NCI-H1105 treated with DMSO at 0.1 percent for 48 hours (cell line): ENCODE results near the gene TEX19.
"Not testable (repeated sequence)": the region's sequence is repeated elsewhere in the genome, so short reads cannot be mapped to it uniquely, and the experiment has no call there.

Experiments
- DNase-seq: peaks from one replicate; lab custom pipeline; 2025; lab: John Stamatoyannopoulos, UW

Gene TEX19

GRCh38 chr17:82377294-82377693 lies 18.2 kb downstream of the TEX19 start:
- not testable (repeated sequence) for DNase-seq

- no peak for DNase-seq
These were observed 19.1 kb downstream of the TEX19 start for GRCh38 chr17:82377924-82378740.

- DNase-seq = no peak
These were observed 19.6 kb downstream of the TEX19 start for GRCh38 chr17:82378741-82379021.

GRCh38 chr17:82380860-82381702 lies 22.0 kb downstream of the TEX19 start:
- DNase-seq = no peak

GRCh38 chr17:82381703-82382009 lies 22.6 kb downstream of the TEX19 start:
- not testable (repeated sequence) for DNase-seq

GRCh38 chr17:82382220-82382932 lies 23.3 kb downstream of the TEX19 start:
- DNase-seq = not testable (repeated sequence)

- no peak for DNase-seq
These were observed 23.8 kb downstream of the TEX19 start for GRCh38 chr17:82382933-82383255.

GRCh38 chr17:82383411-82383810 lies 24.4 kb downstream of the TEX19 start:
- no peak for DNase-seq

- peak; percentile 17 for DNase-seq
These were observed 25.1 kb downstream of the TEX19 start for GRCh38 chr17:82384051-82384729.

GRCh38 chr17:82384730-82385481 lies 25.9 kb downstream of the TEX19 start:
- peak; percentile 87 for DNase-seq

- DNase-seq = no peak
These were observed 26.7 kb downstream of the TEX19 start for GRCh38 chr17:82385559-82386254.

- no peak for DNase-seq
These were observed 27.3 kb downstream of the TEX19 start for GRCh38 chr17:82386255-82386831.

- DNase-seq = no peak
These were observed 28.0 kb downstream of the TEX19 start for GRCh38 chr17:82386881-82387704.

GRCh38 chr17:82387705-82388106 lies 28.7 kb downstream of the TEX19 start:
- no peak for DNase-seq

GRCh38 chr17:82388223-82388921 lies 29.3 kb downstream of the TEX19 start:
- DNase-seq = no peak

GRCh38 chr17:82388922-82389283 lies 29.9 kb downstream of the TEX19 start:
- no peak for DNase-seq

GRCh38 chr17:82389379-82389778 lies 30.3 kb downstream of the TEX19 start:
- DNase-seq = no peak

- DNase-seq = no peak
These were observed 31.2 kb downstream of the TEX19 start for GRCh38 chr17:82390015-82390859.
